Loucy (cell line): Measurements from ENCODE around the gene INVS.
"Not testable (repeated sequence)": the region's sequence is repeated elsewhere in the genome, so short reads cannot be mapped to it uniquely, and the experiment has no call there.

Experiments used
- H2AFZ ChIP-seq: fragments of 200-600 bp; sonication (generic); 2 replicates; pipeline ENCODE4 v1.6.0; 2016; ENCODE audit warnings: antibody characterized with exemption, mild to moderate bottlenecking, low read length, moderate library complexity
- H3F3A ChIP-seq: fragments of 200-600 bp; 2 replicates; pipeline ENCODE4 v1.6.0; 2016; ENCODE audit warnings: antibody characterized with exemption, low read depth, mild to moderate bottlenecking
- H3K27me3 ChIP-seq: fragments of 200-600 bp; sonication (generic); 2 replicates; pipeline ENCODE4 v1.6.1; 2014; ENCODE audit warnings: low read length, mild to moderate bottlenecking; ENCODE audit not compliant: insufficient read depth, poor library complexity, severe bottlenecking
- H3K36me3 ChIP-seq: fragments of 200-600 bp; sonication (generic); 2 replicates; pipeline ENCODE4 v1.6.1; 2016; ENCODE audit warnings: low read length; ENCODE audit not compliant: insufficient read depth
- H3K4me1 ChIP-seq: fragments of 200-600 bp; sonication (generic); 2 replicates; pipeline ENCODE4 v1.5.1; 2014; ENCODE audit warnings: low read length, mild to moderate bottlenecking; ENCODE audit not compliant: insufficient read depth, poor library complexity, severe bottlenecking
- H3K4me2 ChIP-seq: fragments of 200-600 bp; sonication (generic); 2 replicates; pipeline ENCODE4 v1.6.0; 2014; ENCODE audit warnings: antibody characterized with exemption, low read length, low read depth, mild to moderate bottlenecking; ENCODE audit not compliant: poor library complexity, severe bottlenecking
- H3K4me3 ChIP-seq: fragments of 200-600 bp; sonication (generic); 2 replicates; pipeline ENCODE4 v1.5.1; 2014; ENCODE audit warnings: low read length, mild to moderate bottlenecking, mixed read lengths; ENCODE audit not compliant: poor library complexity, severe bottlenecking
- H3K79me2 ChIP-seq: fragments of 200-600 bp; sonication (generic); 2 replicates; pipeline ENCODE4 v1.6.1; 2014; ENCODE audit warnings: low read length; ENCODE audit not compliant: insufficient read depth
- H3K9ac ChIP-seq: fragments of 200-600 bp; sonication (generic); 2 replicates; pipeline ENCODE4 v1.6.0; 2014; ENCODE audit warnings: mild to moderate bottlenecking, low read depth, low read length, moderate library complexity; ENCODE audit not compliant: poor library complexity, severe bottlenecking
- H3K9me2 ChIP-seq: fragments of 200-600 bp; sonication (generic); replicated peaks from 2 replicates; pipeline ENCODE4 v1.6.1; 2016; ENCODE audit warnings: low read depth, low read length, mixed read lengths
- H3K9me3 ChIP-seq: fragments of 200-600 bp; sonication (generic); 2 replicates; pipeline ENCODE4 v1.6.1; 2014; ENCODE audit warnings: mild to moderate bottlenecking, antibody characterized with exemption, low read length, low read depth; ENCODE audit not compliant: insufficient read depth
- H4K20me1 ChIP-seq: fragments of 200-600 bp; sonication (generic); 2 replicates; pipeline ENCODE4 v1.6.0; 2014; ENCODE audit warnings: antibody characterized with exemption, low read length, mild to moderate bottlenecking; ENCODE audit not compliant: insufficient read depth, poor library complexity, severe bottlenecking
- CTCF ChIP-seq: fragments of 200-600 bp; sonication (generic); conservative IDR thresholded peaks from 2 replicates; pipeline ENCODE4 v1.5.1; 2014; ENCODE audit warnings: mild to moderate bottlenecking, antibody characterized with exemption, low read length
- EZH2phosphoT487 ChIP-seq: fragments of 200-600 bp; IDR thresholded peaks from 2 replicates; pipeline ENCODE4 v1.6.1; 2018; ENCODE audit warnings: antibody characterized with exemption, mild to moderate bottlenecking, moderate library complexity, borderline replicate concordance

INVS gene

GRCh38 chr9:100063185-100063584 lies 35.9 kb upstream of the INVS start:
- H3K9me3 ChIP-seq, result no peaks in the 10 kb centered on the region
- peaks cover 16% of the 10 kb centered on the region; the same call in 1 of the 2 replicates for H3K36me3 ChIP-seq
- H4K20me1 ChIP-seq, result peaks cover 5% of the 10 kb centered on the region
- peaks cover 25% of the 10 kb centered on the region for H3K79me2 ChIP-seq
- no peaks in the 10 kb centered on the region for H3K27me3 ChIP-seq
- H3F3A ChIP-seq, result no peaks in the 10 kb centered on the region
- H3K9ac ChIP-seq, result no peak overlapping the region
- no peak overlapping the region for H3K4me3 ChIP-seq
- TF ChIP-seq CTCF (no peak), EZH2phosphoT487 (no peak)
- no peak overlapping the region for H2AFZ ChIP-seq
- no peak overlapping the region for H3K4me2 ChIP-seq
- H3K9me2 ChIP-seq, result no peaks in the 10 kb centered on the region
- H3K4me1 ChIP-seq, result peaks cover 17% of the 10 kb centered on the region

- Histone ChIP-seq H3F3A (no peaks in the 10 kb centered on the region), H3K27me3 (no peaks in the 10 kb centered on the region), H2AFZ (no peak overlapping the region), H3K9me3 (no peaks in the 10 kb centered on the region), H3K79me2 (peaks cover 28% of the 10 kb centered on the region), H3K4me2 (no peak overlapping the region), H3K9me2 (no peaks in the 10 kb centered on the region), H3K4me3 (no peak overlapping the region), H3K36me3 (no peaks in the 10 kb centered on the region), H3K4me1 (peaks cover 17% of the 10 kb centered on the region), H4K20me1 (peaks cover 5% of the 10 kb centered on the region), H3K9ac (no peak overlapping the region)
- no peak for TF ChIP-seq CTCF
- no peak for TF ChIP-seq EZH2phosphoT487
Observed at GRCh38 chr9:100064872-100065581, 34.0 kb upstream of the INVS start.

GRCh38 chr9:100066539-100066938 lies 32.5 kb upstream of the INVS start:
- H3K9me3 ChIP-seq, result no peaks in the 10 kb centered on the region
- no peak overlapping the region for H3K9ac ChIP-seq
- H3K27me3 ChIP-seq, result no peaks in the 10 kb centered on the region
- no peaks in the 10 kb centered on the region for H3K9me2 ChIP-seq
- H3K36me3 ChIP-seq, result no peaks in the 10 kb centered on the region
- TF ChIP-seq CTCF, result no peak
- no peak for TF ChIP-seq EZH2phosphoT487
- peaks cover 17% of the 10 kb centered on the region for H4K20me1 ChIP-seq
- peaks cover 40% of the 10 kb centered on the region for H3K79me2 ChIP-seq
- no peak overlapping the region for H3K4me3 ChIP-seq
- H3K4me1 ChIP-seq, result peaks cover 17% of the 10 kb centered on the region
- H3F3A ChIP-seq, result no peaks in the 10 kb centered on the region
- no peak overlapping the region for H2AFZ ChIP-seq
- peak overlapping the region; percentile 31 for H3K4me2 ChIP-seq

- Histone ChIP-seq H4K20me1 (peaks cover 17% of the 10 kb centered on the region), H3K4me1 (peaks cover 19% of the 10 kb centered on the region), H3K79me2 (peaks cover 41% of the 10 kb centered on the region; the same call in 1 of the 2 replicates)
- not testable (repeated sequence) for H3K4me2 ChIP-seq, H3K9me2 ChIP-seq, H2AFZ ChIP-seq, H3F3A ChIP-seq, H3K36me3 ChIP-seq, H3K9ac ChIP-seq, H3K9me3 ChIP-seq, H3K27me3 ChIP-seq, H3K4me3 ChIP-seq
Observed at GRCh38 chr9:100067990-100068389, 31.1 kb upstream of the INVS start.

- H3K79me2 ChIP-seq, result peaks cover 38% of the 10 kb centered on the region
Observed at GRCh38 chr9:100069068-100069467, 30.0 kb upstream of the INVS start.

More at GRCh38 chr9:100069068-100069467, 30.0 kb upstream of the INVS start:
- H3K9me2 ChIP-seq, H3K27me3 ChIP-seq, H2AFZ ChIP-seq, H3K9me3 ChIP-seq, H3K4me2 ChIP-seq, H3K9ac ChIP-seq, H3K4me3 ChIP-seq, H3K36me3 ChIP-seq, H3F3A ChIP-seq: not testable (repeated sequence)
- H3K4me1 ChIP-seq, result peaks cover 21% of the 10 kb centered on the region
- H4K20me1 ChIP-seq, result peaks cover 22% of the 10 kb centered on the region
